Esophagus muscularis mucosa (tissue), 4 donors: Measurements from ENCODE around the gene MAPK14. TPM values are rescaled to one million over a fixed set of nuclear protein-coding genes. Genes with fewer than 3 reads are reported as not detected.

Experiments used
- DNase-seq: peaks from one replicate; pipeline ENCODE4 v3.0.0-alpha.2; 2017; ENCODE audit errors: extremely low spot score
- H3K27ac ChIP-seq, 4 donors: fragments of 200-600 bp; sonication (generic); replicated peaks in 1 of 4; 1 replicate in 3 of 4; 2 replicates in 1 of 4; pipeline ENCODE4 v1.5.1; 2016 to 2019; ENCODE audit warnings: mild to moderate bottlenecking in 1 of 4
- H3K27me3 ChIP-seq, 4 donors: fragments of 200-600 bp; sonication (generic); one replicate each; pipeline versions ENCODE4 v1.5.1 to v1.6.0; 2016 to 2019
- H3K36me3 ChIP-seq, 4 donors: fragments of 200-600 bp; sonication (generic); one replicate each; pipeline ENCODE4 v1.5.1; 2016 to 2019
- H3K4me1 ChIP-seq, 4 donors: fragments of 200-600 bp; sonication (generic); one replicate each; pipeline ENCODE4 v1.5.1; 2016 to 2019
- H3K4me3 ChIP-seq, 4 donors: fragments of 200-600 bp; sonication (generic); 1 replicate in 2 of 4; 2 replicates in 2 of 4; pipeline ENCODE4 v1.5.1; 2016 to 2019; ENCODE audit warnings: mild to moderate bottlenecking in 4 of 4, moderate library complexity in 1 of 4
- H3K9me3 ChIP-seq, 4 donors: fragments of 200-600 bp; sonication (generic); 1 replicate in 3 of 4; 2 replicates in 1 of 4; pipeline ENCODE4 v1.5.1; 2016 to 2019
- CTCF ChIP-seq, 3 experiments: fragments of 200-600 bp in 2 of 3; fragments of 450-650 bp in 1 of 3; sonication (generic) in 2 of 3; IDR thresholded peaks; one replicate each; pipeline ENCODE4 v1.5.1; 2017 to 2019; ENCODE audit warnings: antibody characterized with exemption in 3 of 3, mild to moderate bottlenecking in 2 of 3, moderate library complexity in 1 of 3
- EP300 ChIP-seq: sonication (generic); formaldehyde crosslinking; IDR thresholded peaks from one replicate; pipeline ENCODE4 v1.6.1; 2017; ENCODE audit warnings: antibody characterized with exemption
- POLR2A ChIP-seq: fragments of 450-650 bp; IDR thresholded peaks from one replicate; pipeline ENCODE4 v1.6.1; 2017; ENCODE audit warnings: antibody characterized with exemption, moderate library complexity, mild to moderate bottlenecking, low read depth
- POLR2AphosphoS5 ChIP-seq, 2 donors: sonication (generic); formaldehyde crosslinking; IDR thresholded peaks; one replicate each; pipeline ENCODE4 v1.6.1; 2017; ENCODE audit warnings: antibody characterized with exemption in 2 of 2
- WGBS: methylation state at CpG from one replicate; pipeline ENCODE4 v1.1.5; 2018; 5-methylcytosine and 5-hydroxymethylcytosine counted together
- intact Hi-C: fragments of 100-400 bp; cut with DNase I; formaldehyde crosslinking; loops from one replicate; pipeline ENCODE4 v1.15.1; 2023
- total RNA-seq, 4 donors: library from RNA; depleted of rRNA; stranded (reverse); fragments of >200 nt; gene quantifications; one replicate each; pipeline versions ENCODE4 v1.1.0 to v1.2.1, GENCODE V29; 2016

The MAPK14 gene
- total RNA-seq, 4 donors from 2014 or later: 53.2 to 70.7 (median 66.9) TPM

- no peak overlapping the region for H3K27ac ChIP-seq
- no peaks in the 10 kb centered on the region for H3K27me3 ChIP-seq
- TF ChIP-seq POLR2AphosphoS5 (IDR thresholded peaks at IDR 0.05): no peak
- no peak for TF ChIP-seq CTCF (IDR thresholded peaks at IDR 0.05)
- no peak for TF ChIP-seq POLR2A
- TF ChIP-seq EP300: no peak
- H3K9me3 ChIP-seq: no peaks in the 10 kb centered on the region
- no peak for DNase-seq
- peaks cover 3 to 67% (median 55%) of the 10 kb centered on the region in 4 donors for H3K4me1 ChIP-seq
- intact Hi-C loops: no loop called here
- H3K36me3 ChIP-seq: peaks cover 0 to 25% (median 12%) of the 10 kb centered on the region in 4 donors
- no peak overlapping the region for H3K4me3 ChIP-seq
Measured at GRCh38 chr6:36073587-36073986, 46.0 kb downstream of the MAPK14 start.

- Histone ChIP-seq H3K9me3 (no peaks in the 10 kb centered on the region), H3K27ac (peak overlapping the region; percentile 6 to 78 (median 19)), H3K4me1 (peaks cover 0 to 53% (median 44%) of the 10 kb centered on the region in 4 donors), H3K4me3 (no peak overlapping the region), H3K27me3 (no peaks in the 10 kb centered on the region), H3K36me3 (peaks cover 7 to 41% (median 27%) of the 10 kb centered on the region in 4 donors)
- no peak for DNase-seq
- no peak for TF ChIP-seq EP300
- TF ChIP-seq POLR2A: no peak
- peak in 1 of 3 experiments; percentile 17 for TF ChIP-seq CTCF (IDR thresholded peaks at IDR 0.05)
- 62% methylated on average over 3 of the region's 3 CpGs for WGBS
- intact Hi-C loops: loop anchor here (5.0 kb wide), 1 partner anchor 33 kb away; no protein-coding TSS in a partner anchor
Measured at GRCh38 chr6:36075656-36076055, 48.0 kb downstream of the MAPK14 start.

GRCh38 chr6:36076178-36077063 lies 48.8 kb downstream of the MAPK14 start:
- no peak for DNase-seq
- peaks cover 7 to 49% (median 30%) of the 10 kb centered on the region in 4 donors for H3K36me3 ChIP-seq

GRCh38 chr6:36078159-36078558 lies 50.6 kb downstream of the MAPK14 start:
- no peaks in the 10 kb centered on the region for H3K27me3 ChIP-seq
- H3K36me3 ChIP-seq: peaks cover 8 to 64% (median 43%) of the 10 kb centered on the region in 4 donors
- no peaks in the 10 kb centered on the region for H3K9me3 ChIP-seq
- intact Hi-C loops: loop anchor here (5.0 kb wide), 1 partner anchor 36 kb away; no protein-coding TSS in a partner anchor
- TF ChIP-seq EP300: peak; percentile 78
- no peak for TF ChIP-seq CTCF (IDR thresholded peaks at IDR 0.05)
- peak in 1 of 2 donors; percentile 25 for TF ChIP-seq POLR2AphosphoS5 (IDR thresholded peaks at IDR 0.05)
- TF ChIP-seq POLR2A: no peak
- peaks cover 0 to 42% (median 40%) of the 10 kb centered on the region in 4 donors for H3K4me1 ChIP-seq
- peak overlapping the region; percentile 29 to 78 (median 37) for H3K27ac ChIP-seq
- no peak for DNase-seq
- H3K4me3 ChIP-seq: no peak overlapping the region
- WGBS: 51% methylated on average over 4 of the region's 4 CpGs

More at GRCh38 chr6:36076178-36077063, 48.8 kb downstream of the MAPK14 start:
- Histone ChIP-seq H3K4me3 (no peak overlapping the region), H3K9me3 (no peaks in the 10 kb centered on the region), H3K4me1 (peaks cover 0 to 46% (median 40%) of the 10 kb centered on the region in 4 donors), H3K27ac (peak overlapping the region; percentile 11 to 78 (median 32)), H3K27me3 (no peaks in the 10 kb centered on the region)
- intact Hi-C loops: loop anchor here (5.0 kb wide), 1 partner anchor 34 kb away; no protein-coding TSS in a partner anchor
- WGBS: 63% methylated on average over 3 of the region's 3 CpGs
- TF ChIP-seq CTCF (IDR thresholded peaks at IDR 0.05) (no peak), EP300 (no peak), POLR2AphosphoS5 (IDR thresholded peaks at IDR 0.05) (peak in 1 of 2 donors; percentile 34), POLR2A (no peak)
